T-helper 1 cell treated with Interleukin-12 subunit alpha and Interleukin-12 subunit beta and Interleukin-4 antibody, amounts not matched to agents 30 μg/mL and 1 μg/mL, for 36 hours (primary cell): ENCODE measurements around the gene EIF2S1.

Experiments
- H3K27ac Mint-ChIP-seq: one replicate; pipeline ENCODE4 v1.8.0; 2021; ENCODE audit warnings: mild to moderate bottlenecking, mixed read lengths
- H3K27me3 Mint-ChIP-seq: one replicate; pipeline ENCODE4 v1.8.0; 2021; ENCODE audit warnings: low read depth, mixed read lengths
- H3K36me3 Mint-ChIP-seq: one replicate; pipeline ENCODE4 v1.8.0; 2021; ENCODE audit warnings: low read depth, mixed read lengths
- H3K4me1 Mint-ChIP-seq: one replicate; pipeline ENCODE4 v1.8.0; 2021; ENCODE audit warnings: low read depth, mixed read lengths
- H3K4me3 Mint-ChIP-seq: one replicate; pipeline ENCODE4 v1.8.0; 2021; ENCODE audit warnings: mild to moderate bottlenecking, moderate library complexity, mixed read lengths
- H3K9me3 Mint-ChIP-seq: one replicate; pipeline ENCODE4 v1.8.0; 2021; ENCODE audit warnings: mixed read lengths

The EIF2S1 gene

DNA sequence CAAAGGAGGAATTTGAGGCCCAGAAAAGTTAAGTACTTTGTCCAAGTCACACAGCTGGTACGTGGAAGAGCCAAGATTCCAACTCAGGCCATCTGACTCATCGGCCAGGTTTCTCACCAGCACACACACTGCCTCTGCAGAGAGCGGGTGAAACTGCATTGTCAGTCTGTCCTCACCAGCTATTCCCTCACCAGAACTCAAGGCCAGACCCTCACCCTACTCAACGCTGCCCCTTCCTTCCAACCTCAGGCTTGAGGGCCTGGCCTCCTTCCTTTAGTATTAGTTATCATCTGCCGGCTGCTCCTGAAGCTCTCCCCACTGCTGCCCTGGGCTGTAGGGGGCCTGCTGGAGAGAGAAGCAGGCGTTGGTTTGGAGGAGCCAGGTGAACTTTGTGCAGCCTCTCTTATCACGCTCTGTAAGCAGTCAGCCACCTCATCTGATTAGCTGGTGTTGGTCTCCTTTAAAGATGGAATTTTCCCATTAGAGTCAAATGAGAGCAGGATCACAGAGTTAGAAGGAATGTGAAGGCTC, 68.4 kb downstream of the EIF2S1 start:
- Mint-ChIP-seq H3K36me3 (no peaks in the 10 kb centered on the region), H3K9me3 (no peaks in the 10 kb centered on the region), H3K27me3 (peaks cover 41% of the 10 kb centered on the region), H3K4me1 (no peaks in the 10 kb centered on the region), H3K27ac (no peak overlapping the region), H3K4me3 (no peak overlapping the region)

DNA sequence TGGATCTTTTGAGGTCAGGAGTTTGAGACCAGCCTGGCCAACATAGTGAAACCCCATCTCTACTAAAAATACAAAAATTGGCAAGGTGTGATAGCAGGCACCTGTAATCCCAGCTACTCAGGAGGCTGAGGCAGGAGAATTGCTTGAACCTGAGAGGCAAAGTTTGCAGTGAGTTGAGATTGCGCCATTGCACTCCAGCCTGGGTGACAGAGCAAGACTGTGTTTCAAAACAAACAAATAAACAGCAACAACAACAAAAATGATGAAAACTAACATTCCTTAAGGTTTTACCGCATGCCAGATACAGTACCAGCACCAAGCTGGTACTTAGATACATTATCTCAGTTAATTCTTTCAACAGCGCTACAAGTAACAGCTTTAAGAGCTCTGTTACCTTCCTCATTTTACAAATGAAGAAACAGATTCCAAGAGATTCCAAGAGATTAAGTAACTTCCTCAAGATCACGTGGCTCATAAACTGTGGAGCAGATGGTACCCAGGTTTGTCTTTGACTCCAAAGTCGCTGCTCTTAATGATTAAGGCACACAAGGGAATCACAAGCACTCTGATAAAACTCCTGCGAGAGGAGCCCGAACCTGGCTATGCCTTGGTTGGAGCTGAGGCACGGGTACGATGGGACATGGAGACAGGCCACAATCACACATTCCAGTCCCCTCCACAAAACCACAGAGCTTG, 69.5 kb downstream of the EIF2S1 start:
- Mint-ChIP-seq H3K27me3 (peaks cover 45% of the 10 kb centered on the region), H3K4me3 (no peak overlapping the region), H3K36me3 (no peaks in the 10 kb centered on the region), H3K27ac (no peak overlapping the region), H3K4me1 (no peaks in the 10 kb centered on the region), H3K9me3 (no peaks in the 10 kb centered on the region)

GRCh38 chr14:67432050-67432564, 72.0 kb downstream of the EIF2S1 start:
- no peak overlapping the region for H3K27ac Mint-ChIP-seq
- H3K36me3 Mint-ChIP-seq: no peaks in the 10 kb centered on the region
- peaks cover 39% of the 10 kb centered on the region for H3K27me3 Mint-ChIP-seq
- no peaks in the 10 kb centered on the region for H3K4me1 Mint-ChIP-seq
- H3K9me3 Mint-ChIP-seq: no peaks in the 10 kb centered on the region
- no peak overlapping the region for H3K4me3 Mint-ChIP-seq

DNA sequence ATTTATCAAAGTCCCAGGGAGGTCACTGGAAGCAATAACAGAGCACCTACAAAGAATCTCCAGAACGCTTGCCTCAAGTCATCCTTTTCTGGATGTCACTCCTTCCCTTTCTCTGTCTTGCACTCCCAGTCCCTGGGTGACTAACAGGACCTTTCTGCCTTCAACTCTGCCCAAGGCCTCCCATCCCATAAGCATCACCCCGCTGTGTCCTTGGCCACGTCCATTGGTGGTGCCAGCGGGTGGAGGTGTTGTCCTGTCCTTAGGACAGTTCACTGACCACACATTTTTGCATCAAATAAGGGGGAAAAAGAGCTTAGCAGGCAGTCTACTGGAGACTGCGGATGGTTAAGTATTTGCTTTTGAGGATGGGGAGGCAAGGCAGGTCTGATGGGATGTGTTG, 75.5 kb downstream of the EIF2S1 start:
- Mint-ChIP-seq H3K36me3 (no peaks in the 10 kb centered on the region), H3K27me3 (peaks cover 45% of the 10 kb centered on the region), H3K27ac (no peak overlapping the region), H3K9me3 (no peaks in the 10 kb centered on the region), H3K4me1 (no peaks in the 10 kb centered on the region), H3K4me3 (no peak overlapping the region)
